ENCODE data around the gene ZNF891. TPM values are rescaled to one million over a fixed set of nuclear protein-coding genes. Genes with fewer than 3 reads are reported as not detected.

The ZNF891 gene
- total and polyA plus RNA-seq, 2 experiments from 2014 or later = 0.29 to 0.43 TPM

- Histone ChIP-seq H3F3A (ENCODE audit: insufficient read depth) (no peaks in the 10 kb centered on the region), H3K9ac (no peak overlapping the region), H3K4me1 (ENCODE audit: insufficient read depth) (no peaks in the 10 kb centered on the region), H3K27ac (no peak overlapping the region), H3K9me3 (ENCODE audit: low read depth) (no peaks in the 10 kb centered on the region), H2AFZ (no peak overlapping the region), H3K4me3 (no peak overlapping the region), H3K79me2 (ENCODE audit: insufficient read depth) (no peaks in the 10 kb centered on the region), H3K9me2 (ENCODE audit: insufficient read depth) (no peaks in the 10 kb centered on the region), H4K20me1 (ENCODE audit: insufficient read depth) (no peaks in the 10 kb centered on the region), H3K36me3 (ENCODE audit: low read depth) (peaks cover 55% of the 10 kb centered on the region), H3K27me3 (replicated peaks; ENCODE audit: insufficient read depth) (no peaks in the 10 kb centered on the region), H3K4me2 (ENCODE audit: unreplicated experiment) (no peak overlapping the region)
- peak; percentile 2 for DNase-seq
- 70 to 79% methylated on average over 2 of the region's 2 CpGs for WGBS, 2 experiments (ENCODE audit: low coverage in 1 of 2, low lambda C conversion rate in 2 of 2, missing lambda C conversion rate in 2 of 2)
- in situ Hi-C loops (cut with MboI) = no loop called here
- TF ChIP-seq EZH2phosphoT487 (IDR thresholded peaks at IDR 0.05; ENCODE audit: insufficient read depth, low read depth) (no peak), EZH2 (IDR thresholded peaks at IDR 0.05; ENCODE audit: insufficient read depth, poor library complexity, severe bottlenecking) (no peak)
Measured at GRCh38 chr12:133156125-133156690, 26.1 kb upstream of the ZNF891 start.

- Histone ChIP-seq H3K9ac (no peak overlapping the region), H3K4me1 (ENCODE audit: insufficient read depth) (no peaks in the 10 kb centered on the region), H3K9me2 (ENCODE audit: insufficient read depth) (no peaks in the 10 kb centered on the region), H3K27ac (no peak overlapping the region), H3K79me2 (ENCODE audit: insufficient read depth) (no peaks in the 10 kb centered on the region), H4K20me1 (ENCODE audit: insufficient read depth) (no peaks in the 10 kb centered on the region), H3K27me3 (replicated peaks; ENCODE audit: insufficient read depth) (no peaks in the 10 kb centered on the region), H3K9me3 (ENCODE audit: low read depth) (no peaks in the 10 kb centered on the region), H3K36me3 (ENCODE audit: low read depth) (peaks cover 34% of the 10 kb centered on the region; the same call in 1 of the 2 replicates), H3K4me3 (no peak overlapping the region), H2AFZ (no peak overlapping the region), H3F3A (ENCODE audit: insufficient read depth) (no peaks in the 10 kb centered on the region), H3K4me2 (ENCODE audit: unreplicated experiment) (no peak overlapping the region)
- no peak for DNase-seq
- no peak for TF ChIP-seq EZH2 (IDR thresholded peaks at IDR 0.05; ENCODE audit: insufficient read depth, poor library complexity, severe bottlenecking)
- TF ChIP-seq EZH2phosphoT487 (IDR thresholded peaks at IDR 0.05; ENCODE audit: insufficient read depth, low read depth) = no peak
- 70 to 73% methylated on average over 2 of the region's 2 CpGs for WGBS, 2 experiments (ENCODE audit: low coverage in 1 of 2, low lambda C conversion rate in 2 of 2, missing lambda C conversion rate in 2 of 2)
- in situ Hi-C loops (cut with MboI) = no loop called here
Measured at GRCh38 chr12:133145981-133146380, 15.9 kb upstream of the ZNF891 start.

GRCh38 chr12:133135747-133136146, 5.7 kb upstream of the ZNF891 start:
- in situ Hi-C loops (cut with MboI) = no loop called here
- WGBS, 2 experiments (ENCODE audit: low coverage in 1 of 2, low lambda C conversion rate in 2 of 2, missing lambda C conversion rate in 2 of 2) = 93% methylated on average over 2 of the region's 2 CpGs
- no peak overlapping the region for H3K27ac ChIP-seq
- no peak overlapping the region for H3K9ac ChIP-seq
- H3K79me2 ChIP-seq (ENCODE audit: insufficient read depth) = peaks cover 5% of the 10 kb centered on the region; the same call in 1 of the 2 replicates
- H3K4me3 ChIP-seq = no peak overlapping the region
- no peak for DNase-seq
- H3K4me1 ChIP-seq (ENCODE audit: insufficient read depth) = no peaks in the 10 kb centered on the region
- no peak overlapping the region for H2AFZ ChIP-seq
- no peaks in the 10 kb centered on the region for H3K9me2 ChIP-seq (ENCODE audit: insufficient read depth)
- H3K4me2 ChIP-seq (ENCODE audit: unreplicated experiment) = no peak overlapping the region
- TF ChIP-seq EZH2 (IDR thresholded peaks at IDR 0.05; ENCODE audit: insufficient read depth, poor library complexity, severe bottlenecking) (no peak), EZH2phosphoT487 (IDR thresholded peaks at IDR 0.05; ENCODE audit: insufficient read depth, low read depth) (no peak)
- H3K36me3 ChIP-seq (ENCODE audit: low read depth) = peaks cover 14% of the 10 kb centered on the region
- H3F3A ChIP-seq (ENCODE audit: insufficient read depth) = no peaks in the 10 kb centered on the region
- H3K9me3 ChIP-seq (ENCODE audit: low read depth) = no peaks in the 10 kb centered on the region
- H3K27me3 ChIP-seq (replicated peaks; ENCODE audit: insufficient read depth) = no peaks in the 10 kb centered on the region
- H4K20me1 ChIP-seq (ENCODE audit: insufficient read depth) = no peaks in the 10 kb centered on the region

- Histone ChIP-seq H3K4me3 (peak overlapping the region; percentile 95), H3K9me2 (ENCODE audit: insufficient read depth) (no peaks in the 10 kb centered on the region), H4K20me1 (ENCODE audit: insufficient read depth) (no peaks in the 10 kb centered on the region), H2AFZ (peak overlapping the region; percentile 99), H3K4me2 (ENCODE audit: unreplicated experiment) (peak overlapping the region; percentile 83), H3K9me3 (ENCODE audit: low read depth) (no peaks in the 10 kb centered on the region), H3F3A (ENCODE audit: insufficient read depth) (no peaks in the 10 kb centered on the region), H3K27me3 (replicated peaks; ENCODE audit: insufficient read depth) (no peaks in the 10 kb centered on the region), H3K79me2 (ENCODE audit: insufficient read depth) (peaks cover 21% of the 10 kb centered on the region), H3K27ac (peak overlapping the region; percentile 98), H3K4me1 (ENCODE audit: insufficient read depth) (no peaks in the 10 kb centered on the region), H3K9ac (peak overlapping the region; percentile 96), H3K36me3 (ENCODE audit: low read depth) (peaks cover 9% of the 10 kb centered on the region; the same call in 1 of the 2 replicates)
- in situ Hi-C loops (cut with MboI) = no loop called here
- WGBS, 2 experiments (ENCODE audit: low coverage in 1 of 2, low lambda C conversion rate in 2 of 2, missing lambda C conversion rate in 2 of 2) = 4 to 5% methylated on average over 17 of the region's 17 CpGs
- peak; percentile 57 for DNase-seq
- TF ChIP-seq EZH2 (IDR thresholded peaks at IDR 0.05; ENCODE audit: insufficient read depth, poor library complexity, severe bottlenecking) (no peak), EZH2phosphoT487 (IDR thresholded peaks at IDR 0.05; ENCODE audit: insufficient read depth, low read depth) (no peak)
Measured at GRCh38 chr12:133130808-133131128, 694 bp upstream of the ZNF891 start.

All from GM23248 (cell line).